ENCODE data around the gene CEBPZ. TPM values are rescaled to one million over a fixed set of nuclear protein-coding genes. Genes with fewer than 3 reads are reported as not detected.
A peak's percentile ranks its signal among the peaks of the same experiment; 100 is the strongest.

CEBPZ gene
- total and polyA plus RNA-seq, 2 of the 13 experiments (the other 11 are each of a cell fraction or from before 2014, with no cell fraction given), result 14.4 to 117 TPM

GRCh38 chr2:37196320-37197195 lies 34.8 kb downstream of the CEBPZ start, which contains the start of gene CEBPZOS (continued):
- TF ChIP-seq TERF1 (CRISPR knock-in tag; IDR thresholded peaks at IDR 0.05) (no peak; the same call in 1 of the 2 replicates), ZNF724P (CRISPR knock-in tag; IDR thresholded peaks at IDR 0.05; ENCODE audit: borderline replicate concordance) (0 out of 2 replicates have a peak, but pooled peaks have one; percentile 69), ADNP (CRISPR knock-in tag; IDR thresholded peaks at IDR 0.05) (no peak), TP53 (CRISPR knock-in tag; conservative IDR thresholded peaks at IDR 0.05) (no peak), CEBPB (IDR thresholded peaks at IDR 0.05; ENCODE audit: borderline replicate concordance, low read depth, low read length) (no peak), ZMYM3 (CRISPR knock-in tag; IDR thresholded peaks at IDR 0.05) (no peak; the same call in none of the 2 replicates), ZNF510 (CRISPR knock-in tag; IDR thresholded peaks at IDR 0.05; ENCODE audit: low read depth) (peak; percentile 39; the same call in 1 of the 2 replicates), HIC2 (CRISPR knock-in tag; IDR thresholded peaks at IDR 0.05; ENCODE audit: low read depth) (no peak), ZNF652 (CRISPR knock-in tag; IDR thresholded peaks at IDR 0.05; ENCODE audit: borderline replicate concordance, low read depth) (no peak), XRCC5 (optimal IDR thresholded peaks at IDR 0.05; ENCODE audit: low read length) (peak; percentile 45), ZNF512 (CRISPR knock-in tag; IDR thresholded peaks at IDR 0.05) (no peak), CENPT (CRISPR knock-in tag; IDR thresholded peaks at IDR 0.05; ENCODE audit: low read depth) (peak; percentile 50; the same call in 1 of the 2 replicates), NONO (IDR thresholded peaks at IDR 0.05) (no peak), NONO (CRISPR knock-in tag; conservative IDR thresholded peaks at IDR 0.05) (no peak; the same call in 1 of the 2 replicates), ZNF576 (CRISPR knock-in tag; IDR thresholded peaks at IDR 0.05) (no peak), FOXA1 (IDR thresholded peaks at IDR 0.05) (no peak), FOXA1 (CRISPR knock-in tag; IDR thresholded peaks at IDR 0.05) (peak; percentile 55; the same call in 1 of the 2 replicates), ZNF558 (CRISPR knock-in tag; IDR thresholded peaks at IDR 0.05; ENCODE audit: borderline replicate concordance) (0 out of 2 replicates have a peak, but pooled peaks have one; percentile 82), MEIS1 (CRISPR knock-in tag; IDR thresholded peaks at IDR 0.05; ENCODE audit: borderline replicate concordance) (peak; percentile 88), ZNF484 (CRISPR knock-in tag; IDR thresholded peaks at IDR 0.05; ENCODE audit: borderline replicate concordance, low read depth) (peak; percentile 78; the same call in 1 of the 2 replicates), ZNF614 (CRISPR knock-in tag; IDR thresholded peaks at IDR 0.05; ENCODE audit: borderline replicate concordance) (peak; percentile 48; the same call in 1 of the 2 replicates), ZBTB26 (CRISPR knock-in tag; IDR thresholded peaks at IDR 0.05; ENCODE audit: borderline replicate concordance) (no peak; the same call in none of the 2 replicates), ZNF740 (CRISPR knock-in tag; IDR thresholded peaks at IDR 0.05) (no peak; the same call in 1 of the 2 replicates)
